Ovary (tissue), 9 donors: ENCODE measurements around the gene ATP13A4. TPM values are rescaled to one million over a fixed set of nuclear protein-coding genes. Genes with fewer than 3 reads are reported as not detected.

Experiments used
- DNase-seq, 5 donors: peaks; one replicate each; pipeline ENCODE4 v3.0.0-alpha.2; 2019 to 2020
- H3K27ac ChIP-seq, 2 donors: fragments of 200-600 bp; one replicate each; pipeline versions ENCODE4 v1.5.1 to v1.8.0; 2019 to 2022
- H3K27me3 ChIP-seq: fragments of 200-600 bp; one replicate; pipeline ENCODE4 v1.8.0; 2022
- H3K36me3 ChIP-seq: fragments of 200-600 bp; sonication (generic); one replicate; pipeline ENCODE4 v1.5.1; 2019
- H3K4me1 ChIP-seq: one replicate; pipeline ENCODE4 v1.8.1; 2013; ENCODE audit warnings: mild to moderate bottlenecking, moderate library complexity; ENCODE audit not compliant: insufficient read depth
- H3K4me3 ChIP-seq: fragments of 200-600 bp; sonication (generic); one replicate; pipeline ENCODE4 v1.5.1; 2017
- H3K9me3 ChIP-seq, 2 donors: fragments of 200-600 bp in 1 of 2; sonication (generic) in 1 of 2; one replicate each; pipeline versions ENCODE4 v1.5.1 to v1.8.1; 2013 to 2019; ENCODE audit warnings: mild to moderate bottlenecking in 1 of 2, moderate library complexity in 1 of 2
- EP300 ChIP-seq: sonication (generic); formaldehyde crosslinking; IDR thresholded peaks from one replicate; pipeline ENCODE4 v1.6.1; 2017; ENCODE audit warnings: antibody characterized with exemption
- POLR2A ChIP-seq: fragments of 450-650 bp; IDR thresholded peaks from one replicate; pipeline ENCODE4 v1.6.1; 2017; ENCODE audit warnings: antibody characterized with exemption, mild to moderate bottlenecking, moderate library complexity
- WGBS, 3 donors: extraction: QIAGEN DNeasy Blood & Tissue Kit in 1 of 3; methylation state at CpG; one replicate each; pipeline versions ENCODE4 v1.1.5 to v1.1.7; 2013 to 2017; 5-methylcytosine and 5-hydroxymethylcytosine counted together
- intact Hi-C, 4 donors: fragments of 100-400 bp; cut with DNase I; formaldehyde crosslinking; loops; one replicate each; pipeline versions ENCODE4 v1.11.0 to v1.15.1; 2022 to 2023
- polyA plus RNA-seq, 2 donors: library from polyadenylated mRNA; stranded (reverse); fragments of 200-250 nt in 1 of 2; fragments of 350-450 nt in 1 of 2; fragmentation: Illumina TruSeq in 1 of 2; extraction: RNeasy Lipid Tissue Mini Kit (QIAGEN cat#74804) in 1 of 2; gene quantifications; one replicate each; pipeline ENCODE4 v1.2.3, GENCODE V29; 2013 to 2014
- total RNA-seq, 7 donors: library from RNA; depleted of rRNA in 2 of 7; stranded (reverse); fragments of >200 nt in 2 of 7; fragmentation: NEBNext Ultra II Directional in 3 of 7; extraction: Animal tissue kit (Norgen Biotek cat#: 25700) in 3 of 7; gene quantifications; one replicate each; pipeline versions ENCODE4 v1.1.0 to v1.2.4, GENCODE V29; 2016 to 2023
- TF ChIP-seq, protein P1 (sequence below), 3 donors: fragments of 450-650 bp in 2 of 3; fragments of 200-600 bp in 1 of 3; IDR thresholded peaks; one replicate each; pipeline versions ENCODE4 v1.5.1 to v1.8.0; 2016 to 2022; ENCODE audit warnings: antibody characterized with exemption in 3 of 3, mild to moderate bottlenecking in 1 of 3
- donor health status: DM: no; HTN: no; CAD: no; lungs with moderate emphysema.
- donor health status: DM: no; HTN: no; CAD: no.
- donor health status: Bipolar disorder and iron deficiency.
- donor health status: DM: yes; HTN: yes; CAD: no.
- donor health status: DM: no; HTN: no; CAD: no.
- donor health status: DM: yes; HTN: yes; CAD: no.

ATP13A4 gene
- total and polyA plus RNA-seq, 9 donors = 0.27 to 17.5 (median 0.51) TPM

DNA sequence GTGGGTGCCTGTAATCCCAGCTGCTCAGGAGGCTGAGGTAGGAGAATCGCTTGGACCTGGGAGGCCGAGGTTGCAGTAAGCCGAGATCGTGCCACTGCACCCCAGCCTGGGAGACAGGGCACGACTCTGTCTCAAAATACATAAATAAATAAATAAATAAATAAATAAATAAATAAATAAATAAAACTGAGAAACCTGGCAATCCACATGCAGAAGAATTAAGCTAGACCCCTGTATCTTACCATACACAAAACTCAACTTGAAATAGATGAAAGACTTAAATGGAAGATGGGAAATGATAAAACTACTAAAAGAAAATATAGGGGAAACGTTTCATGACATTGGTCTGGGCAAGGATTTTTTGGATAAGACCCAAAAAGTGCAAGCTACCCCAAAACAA, 58.0 kb downstream of the ATP13A4 start:
- no peaks in the 10 kb centered on the region for H3K27me3 ChIP-seq
- H3K9me3 ChIP-seq = no peaks in the 10 kb centered on the region
- no peak for DNase-seq
- H3K27ac ChIP-seq = no peak overlapping the region
- intact Hi-C loops = no loop called here
- no peak for TF ChIP-seq EP300
- no peak for TF ChIP-seq POLR2A
- TF ChIP-seq, protein P1, sequence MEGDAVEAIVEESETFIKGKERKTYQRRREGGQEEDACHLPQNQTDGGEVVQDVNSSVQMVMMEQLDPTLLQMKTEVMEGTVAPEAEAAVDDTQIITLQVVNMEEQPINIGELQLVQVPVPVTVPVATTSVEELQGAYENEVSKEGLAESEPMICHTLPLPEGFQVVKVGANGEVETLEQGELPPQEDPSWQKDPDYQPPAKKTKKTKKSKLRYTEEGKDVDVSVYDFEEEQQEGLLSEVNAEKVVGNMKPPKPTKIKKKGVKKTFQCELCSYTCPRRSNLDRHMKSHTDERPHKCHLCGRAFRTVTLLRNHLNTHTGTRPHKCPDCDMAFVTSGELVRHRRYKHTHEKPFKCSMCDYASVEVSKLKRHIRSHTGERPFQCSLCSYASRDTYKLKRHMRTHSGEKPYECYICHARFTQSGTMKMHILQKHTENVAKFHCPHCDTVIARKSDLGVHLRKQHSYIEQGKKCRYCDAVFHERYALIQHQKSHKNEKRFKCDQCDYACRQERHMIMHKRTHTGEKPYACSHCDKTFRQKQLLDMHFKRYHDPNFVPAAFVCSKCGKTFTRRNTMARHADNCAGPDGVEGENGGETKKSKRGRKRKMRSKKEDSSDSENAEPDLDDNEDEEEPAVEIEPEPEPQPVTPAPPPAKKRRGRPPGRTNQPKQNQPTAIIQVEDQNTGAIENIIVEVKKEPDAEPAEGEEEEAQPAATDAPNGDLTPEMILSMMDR (IDR thresholded peaks at IDR 0.05) = no peak
- WGBS, 3 donors = 85 to 90% (median 89%) methylated on average over 6 of the region's 6 CpGs
- H3K4me1 ChIP-seq = no peaks in the 10 kb centered on the region
- H3K36me3 ChIP-seq = no peaks in the 10 kb centered on the region
- H3K4me3 ChIP-seq = no peak overlapping the region

DNA sequence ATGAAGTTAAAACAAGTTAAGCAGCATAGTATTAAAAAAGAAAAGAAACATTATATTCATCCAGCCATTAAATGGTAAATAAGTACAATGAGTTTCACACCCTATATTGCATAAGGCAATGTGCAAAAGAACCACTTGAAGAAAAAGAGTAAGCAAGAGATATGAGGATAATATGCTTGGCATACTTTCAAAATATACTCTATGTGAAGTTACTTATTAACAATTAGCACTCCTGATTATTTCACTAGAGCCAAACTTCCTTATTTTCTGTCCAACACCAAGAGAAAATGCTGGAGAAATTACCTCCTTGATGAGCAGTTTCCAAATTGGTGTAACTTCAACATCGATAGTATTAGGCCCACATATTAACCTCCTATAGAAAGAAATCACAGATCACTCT, 63.7 kb downstream of the ATP13A4 start:
- WGBS, 3 donors = 69 to 80% (median 73%) methylated on average over 1 of the region's 1 CpG
- no peaks in the 10 kb centered on the region for H3K36me3 ChIP-seq
- H3K9me3 ChIP-seq = no peaks in the 10 kb centered on the region
- no peak overlapping the region for H3K27ac ChIP-seq
- no peaks in the 10 kb centered on the region for H3K27me3 ChIP-seq
- intact Hi-C loops = no loop called here
- H3K4me3 ChIP-seq = no peak overlapping the region
- H3K4me1 ChIP-seq = no peaks in the 10 kb centered on the region
- TF ChIP-seq POLR2A (no peak), EP300 (no peak)
- TF ChIP-seq, protein P1 (IDR thresholded peaks at IDR 0.05) = no peak
- DNase-seq = no peak

DNA sequence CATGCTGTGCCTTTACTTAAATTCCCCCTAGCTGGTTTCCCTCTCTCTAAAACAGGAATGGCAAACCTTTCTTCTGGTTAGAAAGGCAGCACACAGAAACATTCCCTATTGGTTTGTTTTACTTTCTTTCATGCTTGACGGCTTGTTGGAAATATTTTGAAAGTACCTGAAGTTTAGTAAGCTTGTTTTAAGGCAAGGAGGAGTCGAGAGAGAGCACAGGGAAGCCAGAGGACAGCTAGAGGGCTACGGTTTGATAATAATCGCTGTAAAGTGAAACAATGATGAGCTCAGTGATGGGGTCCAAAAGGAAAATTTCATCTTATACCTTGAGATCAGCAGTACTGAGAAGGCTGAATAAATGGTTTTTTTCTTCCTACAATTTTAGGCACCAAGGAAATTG, 64.1 kb downstream of the ATP13A4 start:
- H3K4me3 ChIP-seq = no peak overlapping the region
- no peak for DNase-seq
- H3K27me3 ChIP-seq = no peaks in the 10 kb centered on the region
- intact Hi-C loops = no loop called here
- TF ChIP-seq, protein P1 (IDR thresholded peaks at IDR 0.05) = no peak
- TF ChIP-seq POLR2A (no peak), EP300 (no peak)
- no peak overlapping the region for H3K27ac ChIP-seq
- WGBS, 3 donors = 74 to 77% (median 77%) methylated on average over 4 of the region's 4 CpGs
- no peaks in the 10 kb centered on the region for H3K36me3 ChIP-seq
- H3K9me3 ChIP-seq = no peaks in the 10 kb centered on the region
- no peaks in the 10 kb centered on the region for H3K4me1 ChIP-seq

DNA sequence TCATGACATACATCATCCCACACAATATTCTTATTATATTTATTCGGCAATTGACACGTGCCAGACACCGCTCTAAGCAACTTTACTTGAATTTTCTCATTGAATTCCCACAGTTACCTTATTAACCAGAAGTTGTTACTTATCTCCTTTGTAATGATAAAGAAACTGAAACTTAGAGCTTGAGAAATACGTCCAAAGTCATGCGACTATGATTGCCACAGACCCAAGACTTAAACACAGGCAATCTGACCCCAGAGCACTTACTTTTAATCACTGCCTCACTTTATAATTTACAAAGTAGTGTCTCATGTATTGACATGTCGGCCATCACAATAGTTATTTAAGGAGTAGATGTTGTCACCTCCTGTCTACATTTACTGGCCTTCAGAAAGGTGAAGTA, 64.7 kb downstream of the ATP13A4 start:
- no peak overlapping the region for H3K27ac ChIP-seq
- H3K27me3 ChIP-seq = no peaks in the 10 kb centered on the region
- 86 to 93% (median 86%) methylated on average over 6 of the region's 6 CpGs for WGBS, 3 donors
- H3K4me1 ChIP-seq = no peaks in the 10 kb centered on the region
- no peak for TF ChIP-seq EP300
- TF ChIP-seq, protein P1 (IDR thresholded peaks at IDR 0.05) = no peak
- H3K4me3 ChIP-seq = no peak overlapping the region
- no peaks in the 10 kb centered on the region for H3K9me3 ChIP-seq
- no peaks in the 10 kb centered on the region for H3K36me3 ChIP-seq
- intact Hi-C loops = no loop called here
- no peak for DNase-seq

DNA sequence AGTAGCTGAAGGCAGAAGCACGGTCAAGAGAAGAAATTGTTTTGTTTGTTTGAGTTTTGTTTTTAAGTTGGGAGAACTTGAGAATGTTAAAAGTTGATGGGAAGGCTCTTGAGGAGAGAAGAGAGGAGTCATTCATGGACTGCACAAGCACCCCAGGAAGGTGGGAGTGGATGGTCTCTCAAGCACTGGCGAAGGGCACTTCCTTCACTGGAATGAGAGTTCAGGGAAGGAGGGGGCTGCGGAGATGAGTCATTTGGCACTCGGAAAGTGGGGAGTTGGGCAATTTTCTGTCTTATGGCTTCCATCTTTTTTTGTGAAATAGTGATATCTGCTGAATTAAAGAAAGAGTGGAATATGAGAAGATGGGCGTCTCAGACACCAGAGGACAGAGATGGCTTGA, 66.0 kb downstream of the ATP13A4 start:
- Histone ChIP-seq H3K4me1 (no peaks in the 10 kb centered on the region), H3K27ac (no peak overlapping the region), H3K9me3 (no peaks in the 10 kb centered on the region), H3K4me3 (no peak overlapping the region), H3K27me3 (no peaks in the 10 kb centered on the region), H3K36me3 (no peaks in the 10 kb centered on the region)
- no peak for TF ChIP-seq POLR2A
- no peak for TF ChIP-seq EP300
- TF ChIP-seq, protein P1 (IDR thresholded peaks at IDR 0.05) = no peak
- intact Hi-C loops = no loop called here
- no peak for DNase-seq
- WGBS, 3 donors = 81 to 91% (median 82%) methylated on average over 5 of the region's 5 CpGs
